Thyroid gland (tissue), 4 donors: Measurements from ENCODE around the gene ECT2L. TPM values are rescaled to one million over a fixed set of nuclear protein-coding genes. Genes with fewer than 3 reads are reported as not detected.

Experiments
- DNase-seq, 2 donors: peaks; one replicate each; pipeline ENCODE4 v3.0.0-alpha.2; 2019
- H3K27ac ChIP-seq, 3 donors: fragments of 200-600 bp; sonication (generic); 1 replicate in 2 of 3; 2 replicates in 1 of 3; pipeline ENCODE4 v1.5.1; 2016 to 2019; ENCODE audit warnings: mild to moderate bottlenecking in 1 of 3, moderate library complexity in 1 of 3
- H3K27me3 ChIP-seq: fragments of 200-600 bp; sonication (generic); one replicate; pipeline ENCODE4 v1.5.1; 2019
- H3K36me3 ChIP-seq, 2 donors: fragments of 200-600 bp; sonication (generic); one replicate each; pipeline ENCODE4 v1.5.1; 2016 to 2019
- H3K4me1 ChIP-seq, 2 donors: fragments of 200-600 bp; sonication (generic); one replicate each; pipeline ENCODE4 v1.5.1; 2017 to 2019
- H3K4me3 ChIP-seq, 3 donors: fragments of 200-600 bp; sonication (generic); replicated peaks in 1 of 3; 1 replicate in 2 of 3; 2 replicates in 1 of 3; pipeline ENCODE4 v1.5.1; 2016; ENCODE audit warnings: mild to moderate bottlenecking in 1 of 3
- H3K9me3 ChIP-seq: fragments of 200-600 bp; sonication (generic); one replicate; pipeline ENCODE4 v1.5.1; 2017
- POLR2A ChIP-seq, 2 donors: fragments of 450-650 bp; IDR thresholded peaks; one replicate each; pipeline ENCODE4 v1.6.1; 2017; ENCODE audit warnings: antibody characterized with exemption in 2 of 2, mild to moderate bottlenecking in 2 of 2, moderate library complexity in 1 of 2
- WGBS, 2 donors: methylation state at CpG; one replicate each; pipeline ENCODE4 v1.1.5; 2017; 5-methylcytosine and 5-hydroxymethylcytosine counted together
- intact Hi-C: fragments of 100-400 bp; cut with DNase I; formaldehyde crosslinking; loops from one replicate; pipeline ENCODE4 v1.15.1; 2023
- total RNA-seq, 4 donors: library from RNA; depleted of rRNA; stranded (reverse); fragments of >200 nt; gene quantifications; one replicate each; pipeline ENCODE4 v1.2.3, GENCODE V29; 2016
- TF ChIP-seq, protein P1 (sequence below), 6 experiments: fragments of 200-600 bp in 3 of 6; fragments of 450-650 bp in 3 of 6; sonication (generic) in 3 of 6; IDR thresholded peaks; one replicate each; pipeline ENCODE4 v1.5.1; 2016 to 2019; ENCODE audit warnings: antibody characterized with exemption in 6 of 6, mild to moderate bottlenecking in 2 of 6, inconsistent platforms in 1 of 6, moderate library complexity in 1 of 6

Gene ECT2L
- total RNA-seq, 4 donors from 2014 or later, result 0.11 to 8.7 (median 0.16) TPM

GRCh38 chr6:138803861-138804260 lies 8.0 kb downstream of the ECT2L start:
- no peak overlapping the region for H3K27ac ChIP-seq
- DNase-seq, result no peak

GRCh38 chr6:138805016-138805765 lies 9.3 kb downstream of the ECT2L start:
- intact Hi-C loops, result no loop called here
- no peaks in the 10 kb centered on the region for H3K36me3 ChIP-seq
- 89 to 92% methylated on average over 9 of the region's 9 CpGs for WGBS, 2 donors

More at GRCh38 chr6:138803861-138804260, 8.0 kb downstream of the ECT2L start:
- Histone ChIP-seq H3K9me3 (no peaks in the 10 kb centered on the region), H3K27me3 (no peaks in the 10 kb centered on the region), H3K4me3 (no peak overlapping the region), H3K4me1 (no peaks in the 10 kb centered on the region), H3K36me3 (no peaks in the 10 kb centered on the region)
- intact Hi-C loops, result no loop called here
- TF ChIP-seq, protein P1, sequence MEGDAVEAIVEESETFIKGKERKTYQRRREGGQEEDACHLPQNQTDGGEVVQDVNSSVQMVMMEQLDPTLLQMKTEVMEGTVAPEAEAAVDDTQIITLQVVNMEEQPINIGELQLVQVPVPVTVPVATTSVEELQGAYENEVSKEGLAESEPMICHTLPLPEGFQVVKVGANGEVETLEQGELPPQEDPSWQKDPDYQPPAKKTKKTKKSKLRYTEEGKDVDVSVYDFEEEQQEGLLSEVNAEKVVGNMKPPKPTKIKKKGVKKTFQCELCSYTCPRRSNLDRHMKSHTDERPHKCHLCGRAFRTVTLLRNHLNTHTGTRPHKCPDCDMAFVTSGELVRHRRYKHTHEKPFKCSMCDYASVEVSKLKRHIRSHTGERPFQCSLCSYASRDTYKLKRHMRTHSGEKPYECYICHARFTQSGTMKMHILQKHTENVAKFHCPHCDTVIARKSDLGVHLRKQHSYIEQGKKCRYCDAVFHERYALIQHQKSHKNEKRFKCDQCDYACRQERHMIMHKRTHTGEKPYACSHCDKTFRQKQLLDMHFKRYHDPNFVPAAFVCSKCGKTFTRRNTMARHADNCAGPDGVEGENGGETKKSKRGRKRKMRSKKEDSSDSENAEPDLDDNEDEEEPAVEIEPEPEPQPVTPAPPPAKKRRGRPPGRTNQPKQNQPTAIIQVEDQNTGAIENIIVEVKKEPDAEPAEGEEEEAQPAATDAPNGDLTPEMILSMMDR (IDR thresholded peaks at IDR 0.05), result no peak
- 69 to 72% methylated on average over 4 of the region's 4 CpGs for WGBS, 2 donors

DNA sequence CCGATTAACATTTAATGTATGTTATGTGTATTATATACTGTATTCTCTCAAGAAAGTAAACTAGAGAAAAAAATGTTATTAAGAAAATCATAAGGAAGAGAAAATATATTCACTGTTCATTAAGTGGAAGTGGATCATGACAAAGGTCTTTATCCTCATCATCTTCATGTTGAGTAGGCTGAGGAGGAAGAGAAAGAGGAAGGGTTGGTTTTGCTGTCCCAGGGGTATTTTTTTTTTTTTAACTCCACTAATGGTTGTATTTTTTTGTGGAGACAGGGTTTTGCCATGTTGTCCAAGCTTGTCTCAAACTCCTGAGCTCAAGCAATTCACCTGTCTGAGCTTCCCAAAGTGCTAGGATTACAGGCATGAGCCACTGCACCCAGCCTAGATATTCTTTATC lies 11.0 kb downstream of the ECT2L start:
- no peak for TF ChIP-seq POLR2A (IDR thresholded peaks at IDR 0.05)
- TF ChIP-seq, protein P1 (IDR thresholded peaks at IDR 0.05), result no peak
- Histone ChIP-seq H3K9me3 (no peaks in the 10 kb centered on the region), H3K36me3 (no peaks in the 10 kb centered on the region), H3K27ac (no peak overlapping the region), H3K27me3 (no peaks in the 10 kb centered on the region), H3K4me1 (no peaks in the 10 kb centered on the region), H3K4me3 (no peak overlapping the region)
- intact Hi-C loops, result no loop called here
- 95 to 98% methylated on average over 1 of the region's 1 CpG for WGBS, 2 donors
- no peak for DNase-seq

More at GRCh38 chr6:138805016-138805765, 9.3 kb downstream of the ECT2L start:
- H3K4me1 ChIP-seq, result no peaks in the 10 kb centered on the region
- H3K27ac ChIP-seq, result no peak overlapping the region
- TF ChIP-seq, protein P1 (IDR thresholded peaks at IDR 0.05), result no peak
- TF ChIP-seq POLR2A (IDR thresholded peaks at IDR 0.05), result no peak
- DNase-seq, result no peak
- H3K4me3 ChIP-seq, result no peak overlapping the region
- no peaks in the 10 kb centered on the region for H3K27me3 ChIP-seq
- H3K9me3 ChIP-seq, result no peaks in the 10 kb centered on the region

- Histone ChIP-seq H3K4me1 (no peaks in the 10 kb centered on the region), H3K27ac (no peak overlapping the region), H3K9me3 (no peaks in the 10 kb centered on the region), H3K4me3 (no peak overlapping the region), H3K27me3 (no peaks in the 10 kb centered on the region), H3K36me3 (no peaks in the 10 kb centered on the region)
- intact Hi-C loops, result loop anchor here (5.0 kb wide), 2 partner anchors 178 to 553 kb away; partner anchors contain the start of gene REPS1
- WGBS, 2 donors, result 91 to 92% methylated on average over 3 of the region's 3 CpGs
- TF ChIP-seq, protein P1 (IDR thresholded peaks at IDR 0.05), result no peak
- no peak for TF ChIP-seq POLR2A (IDR thresholded peaks at IDR 0.05)
- DNase-seq, result no peak
Measured at GRCh38 chr6:138809677-138810076, 13.8 kb downstream of the ECT2L start.

DNA sequence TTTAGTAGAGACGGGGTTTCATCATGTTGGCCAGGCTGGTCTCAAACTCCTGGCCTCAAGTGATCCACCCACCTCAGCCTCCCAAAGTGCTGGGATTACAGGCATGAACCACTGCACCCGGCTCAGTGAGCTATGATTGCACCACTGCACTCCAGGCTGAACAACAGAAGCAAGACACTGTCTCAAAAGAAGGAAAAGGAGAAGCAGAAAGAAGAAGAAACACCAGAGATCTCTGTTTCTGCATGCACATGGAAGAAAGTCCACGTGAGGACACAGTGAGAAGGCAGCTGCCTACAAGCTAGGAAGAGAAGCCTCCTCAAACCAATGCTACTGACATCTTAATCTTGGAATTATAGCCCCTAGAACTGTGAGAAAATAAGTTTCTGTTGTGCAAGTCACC lies 16.0 kb downstream of the ECT2L start:
- Histone ChIP-seq H3K4me1 (no peaks in the 10 kb centered on the region), H3K27me3 (no peaks in the 10 kb centered on the region), H3K36me3 (no peaks in the 10 kb centered on the region), H3K9me3 (no peaks in the 10 kb centered on the region), H3K4me3 (no peak overlapping the region), H3K27ac (no peak overlapping the region)
- no peak for DNase-seq
- TF ChIP-seq, protein P1 (IDR thresholded peaks at IDR 0.05), result no peak
- TF ChIP-seq POLR2A (IDR thresholded peaks at IDR 0.05), result no peak
- intact Hi-C loops, result loop anchor here (5.0 kb wide), 2 partner anchors 175 to 550 kb away; partner anchors contain the start of gene REPS1
- WGBS, 2 donors, result 82 to 85% methylated on average over 3 of the region's 3 CpGs
